SJSA1 (cell line): ENCODE results near the gene PTPRD. TPM values are rescaled to one million over a fixed set of nuclear protein-coding genes. Genes with fewer than 3 reads are reported as not detected.

Experiments
- DNase-seq, 2 experiments: peaks; one replicate each; pipeline ENCODE4 v3.0.0-alpha.2; 2015 to 2020; ENCODE audit warnings: low spot score in 2 of 2, low read depth in 1 of 2
- H3K27ac ChIP-seq: fragments of 250-450 bp; sonication (Bioruptor Pico); 2 replicates; pipeline ENCODE4 v1.5.1; 2020; ENCODE audit warnings: mild to moderate bottlenecking, moderate library complexity
- H3K27me3 ChIP-seq: fragments of 250-450 bp; sonication (Bioruptor Pico); replicated peaks from 2 replicates; pipeline ENCODE4 v1.5.1; 2020; ENCODE audit warnings: mild to moderate bottlenecking, moderate library complexity
- H3K36me3 ChIP-seq: fragments of 250-450 bp; sonication (Bioruptor Pico); 2 replicates; pipeline ENCODE4 v1.5.1; 2020; ENCODE audit warnings: mild to moderate bottlenecking
- H3K4me1 ChIP-seq: fragments of 250-450 bp; sonication (Bioruptor Pico); replicated peaks from 2 replicates; pipeline ENCODE4 v1.6.1; 2021; ENCODE audit warnings: mild to moderate bottlenecking
- H3K4me3 ChIP-seq: fragments of 250-450 bp; sonication (Bioruptor Pico); 2 replicates; pipeline ENCODE4 v1.5.1; 2020; ENCODE audit warnings: mild to moderate bottlenecking
- H3K9me3 ChIP-seq: fragments of 250-450 bp; sonication (Bioruptor Pico); replicated peaks from 2 replicates; pipeline ENCODE4 v1.5.1; 2020; ENCODE audit warnings: mild to moderate bottlenecking
- total RNA-seq: library from RNA; depleted of rRNA; stranded (reverse); fragments of >200 nt; shearing (Covaris generic); gene quantifications from 2 replicates; pipeline ENCODE4 v1.2.3, GENCODE V29; 2014

Gene PTPRD
- total RNA-seq, 1 experiment from 2014 or later: not detected

DNA sequence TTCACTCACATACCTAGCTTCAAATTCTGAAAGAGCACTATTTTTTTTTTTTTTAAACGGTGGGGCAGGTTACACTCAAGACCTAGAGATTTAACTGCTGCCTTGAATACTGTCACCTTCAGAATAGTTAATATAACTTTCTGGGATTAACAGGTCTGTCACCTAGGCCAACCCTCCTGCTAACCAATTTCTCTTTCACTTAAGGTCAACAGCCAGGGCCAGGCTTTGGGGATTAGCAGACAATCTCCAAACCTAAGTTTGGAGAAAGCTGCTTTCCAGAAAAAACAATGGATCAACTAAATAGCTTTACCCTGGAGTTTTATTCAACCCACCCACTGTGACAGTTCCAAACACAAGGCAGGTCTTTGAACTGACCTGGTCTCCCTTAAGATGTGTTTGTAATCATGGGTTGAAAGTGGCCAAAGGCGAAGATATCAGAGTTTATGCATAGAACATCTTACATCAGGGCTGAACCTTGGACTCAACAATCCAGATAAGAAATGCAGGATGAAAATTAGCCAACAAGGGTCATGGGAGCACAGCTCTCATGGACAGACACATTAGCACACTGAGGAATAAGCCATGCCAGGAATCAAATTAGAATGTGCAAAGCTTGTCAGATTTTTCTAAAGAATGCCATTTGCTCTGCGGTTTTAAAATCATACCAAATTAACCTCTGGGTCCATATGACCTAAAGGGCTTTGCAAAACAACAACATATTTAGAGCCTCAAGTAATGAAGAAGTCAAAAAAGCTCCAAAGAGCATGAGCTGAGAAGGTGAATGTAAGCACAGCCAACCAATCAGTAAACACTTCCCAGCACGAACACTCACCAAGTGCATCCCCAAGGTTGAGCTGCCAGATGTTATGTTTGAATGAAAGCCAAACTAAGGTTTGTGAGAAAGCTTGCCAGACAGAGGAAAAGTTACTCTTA, 2274.7 kb downstream of the PTPRD start:
- H3K9me3 ChIP-seq: no peaks in the 10 kb centered on the region
- H3K4me3 ChIP-seq: no peak overlapping the region
- no peak for DNase-seq
- H3K36me3 ChIP-seq: no peaks in the 10 kb centered on the region
- no peaks in the 10 kb centered on the region for H3K27me3 ChIP-seq
- H3K4me1 ChIP-seq: no peaks in the 10 kb centered on the region
- no peak overlapping the region for H3K27ac ChIP-seq

- Histone ChIP-seq H3K4me1 (no peaks in the 10 kb centered on the region), H3K27me3 (no peaks in the 10 kb centered on the region), H3K4me3 (no peak overlapping the region), H3K36me3 (no peaks in the 10 kb centered on the region), H3K9me3 (no peaks in the 10 kb centered on the region), H3K27ac (no peak overlapping the region)
- no peak for DNase-seq
Observed at GRCh38 chr9:8332871-8333270, 2279.9 kb downstream of the PTPRD start.

- no peak overlapping the region for H3K4me3 ChIP-seq
- H3K4me1 ChIP-seq: no peaks in the 10 kb centered on the region
- no peak overlapping the region for H3K27ac ChIP-seq
- no peaks in the 10 kb centered on the region for H3K27me3 ChIP-seq
- H3K36me3 ChIP-seq: no peaks in the 10 kb centered on the region
- no peaks in the 10 kb centered on the region for H3K9me3 ChIP-seq
- DNase-seq: no peak
Observed at GRCh38 chr9:8332331-8332650, 2280.5 kb downstream of the PTPRD start.

- DNase-seq: no peak
- Histone ChIP-seq H3K4me1 (no peaks in the 10 kb centered on the region), H3K36me3 (no peaks in the 10 kb centered on the region), H3K27ac (no peak overlapping the region), H3K4me3 (no peak overlapping the region), H3K27me3 (no peaks in the 10 kb centered on the region), H3K9me3 (no peaks in the 10 kb centered on the region)
Observed at GRCh38 chr9:8331507-8332330, 2281.1 kb downstream of the PTPRD start.

- Histone ChIP-seq H3K9me3 (no peaks in the 10 kb centered on the region), H3K27ac (no peak overlapping the region), H3K27me3 (no peaks in the 10 kb centered on the region), H3K4me3 (no peak overlapping the region), H3K36me3 (no peaks in the 10 kb centered on the region), H3K4me1 (no peaks in the 10 kb centered on the region)
- no peak for DNase-seq
Observed at GRCh38 chr9:8329561-8330283, 2283.1 kb downstream of the PTPRD start.

DNA sequence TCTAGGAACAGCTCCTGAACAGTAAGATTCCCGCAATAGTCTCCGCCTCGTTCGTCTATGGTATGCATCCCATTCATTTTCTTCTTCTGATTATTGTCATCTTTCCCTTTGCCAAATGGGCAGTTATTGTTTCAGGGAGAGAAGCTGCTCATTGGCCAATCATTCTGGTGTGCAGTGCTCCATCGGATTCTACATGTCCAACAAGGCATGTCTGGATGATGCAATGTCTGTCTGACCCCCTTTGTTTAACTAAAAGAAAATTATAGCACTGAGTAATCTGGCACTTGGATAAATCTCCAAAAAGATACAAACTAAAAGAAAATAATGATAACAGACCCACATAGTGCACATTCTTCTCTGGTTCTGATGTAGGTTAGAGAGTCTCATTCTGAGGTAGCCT, 2297.6 kb downstream of the PTPRD start:
- DNase-seq: no peak
- H3K27me3 ChIP-seq: no peaks in the 10 kb centered on the region
- no peak overlapping the region for H3K27ac ChIP-seq
- no peaks in the 10 kb centered on the region for H3K4me1 ChIP-seq
- no peak overlapping the region for H3K4me3 ChIP-seq
- H3K36me3 ChIP-seq: no peaks in the 10 kb centered on the region
- no peaks in the 10 kb centered on the region for H3K9me3 ChIP-seq

DNA sequence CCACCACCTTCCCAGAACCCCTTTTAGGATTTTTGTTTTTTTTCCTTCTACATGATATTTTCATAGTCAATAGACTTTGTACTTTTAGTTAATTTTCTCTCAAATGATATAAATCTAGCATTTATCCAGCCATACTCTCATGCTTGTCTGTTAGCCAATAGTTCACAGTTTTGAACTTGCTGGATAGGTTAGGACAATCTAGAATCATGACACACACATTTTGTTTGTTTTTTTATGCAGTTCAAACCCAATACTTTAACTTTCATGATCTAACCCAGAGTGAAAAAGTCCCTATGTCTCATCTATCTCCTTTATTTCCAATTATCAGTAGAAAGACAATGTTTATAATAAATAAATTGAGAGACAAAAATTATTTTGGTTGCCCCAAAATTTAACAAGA, 2303.5 kb downstream of the PTPRD start:
- H3K27ac ChIP-seq: no peak overlapping the region
- no peaks in the 10 kb centered on the region for H3K9me3 ChIP-seq
- no peak for DNase-seq
- H3K4me3 ChIP-seq: no peak overlapping the region
- no peaks in the 10 kb centered on the region for H3K36me3 ChIP-seq
- no peaks in the 10 kb centered on the region for H3K4me1 ChIP-seq
- no peaks in the 10 kb centered on the region for H3K27me3 ChIP-seq

DNA sequence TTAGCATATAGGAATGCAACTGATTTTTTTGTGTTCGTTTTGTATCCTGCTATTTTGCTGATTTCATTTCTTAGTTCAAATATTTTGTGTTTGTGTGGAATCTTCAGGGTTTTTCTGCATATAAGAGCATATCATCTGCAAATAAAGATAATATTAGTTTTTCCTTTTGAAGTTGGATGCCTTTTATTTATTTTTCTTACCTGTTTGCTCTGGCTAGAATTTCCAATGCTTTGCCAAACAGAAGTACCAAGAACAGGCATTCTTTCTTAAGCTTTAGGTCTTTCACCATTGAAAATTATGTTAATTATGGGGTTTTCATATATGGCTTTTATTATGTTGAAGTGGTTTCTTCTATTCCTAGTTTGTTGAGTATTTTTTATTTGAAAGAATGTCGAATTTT, 2308.1 kb downstream of the PTPRD start:
- DNase-seq: no peak
- Histone ChIP-seq H3K36me3 (no peaks in the 10 kb centered on the region), H3K4me3 (no peak overlapping the region), H3K27me3 (no peaks in the 10 kb centered on the region), H3K9me3 (no peaks in the 10 kb centered on the region), H3K27ac (no peak overlapping the region), H3K4me1 (no peaks in the 10 kb centered on the region)

DNA sequence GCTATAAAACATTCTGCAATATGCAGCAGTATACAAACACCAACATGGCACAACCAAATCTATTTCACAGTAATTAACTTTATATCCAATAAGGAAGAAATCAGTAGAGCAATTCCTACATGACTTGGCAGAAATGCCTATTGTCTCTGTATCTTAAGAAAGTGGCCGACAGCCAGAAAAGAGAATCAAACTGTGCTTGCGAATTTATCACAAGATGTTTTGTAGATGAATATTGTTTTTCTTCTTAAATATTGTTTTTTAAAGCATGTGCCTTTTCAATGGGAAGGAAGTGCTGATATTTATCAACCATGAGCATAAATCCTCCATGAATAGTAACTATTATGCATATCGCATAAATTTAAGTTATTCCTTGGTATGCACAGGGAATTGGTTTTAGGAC, 2311.5 kb downstream of the PTPRD start:
- Histone ChIP-seq H3K4me3 (no peak overlapping the region), H3K9me3 (no peaks in the 10 kb centered on the region), H3K4me1 (no peaks in the 10 kb centered on the region), H3K27ac (no peak overlapping the region), H3K36me3 (no peaks in the 10 kb centered on the region), H3K27me3 (no peaks in the 10 kb centered on the region)
- DNase-seq: no peak

- no peak for DNase-seq
- Histone ChIP-seq H3K4me1 (no peaks in the 10 kb centered on the region), H3K36me3 (no peaks in the 10 kb centered on the region), H3K27ac (no peak overlapping the region), H3K27me3 (no peaks in the 10 kb centered on the region), H3K9me3 (no peaks in the 10 kb centered on the region), H3K4me3 (no peak overlapping the region)
Observed at GRCh38 chr9:8297047-8297446, 2315.8 kb downstream of the PTPRD start.

- DNase-seq: no peak
- H3K27ac ChIP-seq: no peak overlapping the region
- no peaks in the 10 kb centered on the region for H3K36me3 ChIP-seq
- no peaks in the 10 kb centered on the region for H3K27me3 ChIP-seq
- no peaks in the 10 kb centered on the region for H3K9me3 ChIP-seq
- H3K4me3 ChIP-seq: no peak overlapping the region
- H3K4me1 ChIP-seq: no peaks in the 10 kb centered on the region
Observed at GRCh38 chr9:8292657-8293056, 2320.1 kb downstream of the PTPRD start.

DNA sequence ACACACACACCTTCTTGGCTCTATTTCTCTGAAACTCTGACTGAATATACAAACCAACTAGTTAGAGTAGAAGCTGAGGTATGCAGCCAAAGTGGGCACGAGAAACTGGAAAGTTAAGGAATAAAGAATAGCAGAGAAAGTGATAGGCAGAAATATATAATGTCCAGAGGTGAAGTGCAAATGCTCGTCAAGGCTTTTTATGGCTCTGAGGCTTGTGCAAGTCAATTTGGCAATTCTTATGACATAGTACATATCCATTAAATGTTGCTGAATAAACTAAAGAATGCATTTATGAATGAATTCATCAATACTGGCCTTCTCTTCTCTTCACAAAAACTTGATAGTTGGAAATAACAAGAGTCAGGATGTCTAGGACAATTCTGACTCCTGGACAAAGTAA, 2323.1 kb downstream of the PTPRD start:
- H3K9me3 ChIP-seq: no peaks in the 10 kb centered on the region

GRCh38 chr9:8287970-8288369, 2324.8 kb downstream of the PTPRD start:
- no peaks in the 10 kb centered on the region for H3K4me1 ChIP-seq
- DNase-seq: no peak

More for the DNA sequence above, 2323.1 kb downstream of the PTPRD start:
- H3K36me3 ChIP-seq: no peaks in the 10 kb centered on the region
- H3K4me3 ChIP-seq: no peak overlapping the region
- H3K27ac ChIP-seq: no peak overlapping the region
- no peak for DNase-seq
- no peaks in the 10 kb centered on the region for H3K4me1 ChIP-seq
- no peaks in the 10 kb centered on the region for H3K27me3 ChIP-seq

GRCh38 chr9:8287501-8287900, 2325.3 kb downstream of the PTPRD start:
- no peaks in the 10 kb centered on the region for H3K36me3 ChIP-seq
- no peaks in the 10 kb centered on the region for H3K9me3 ChIP-seq
- H3K4me1 ChIP-seq: no peaks in the 10 kb centered on the region
- no peak overlapping the region for H3K4me3 ChIP-seq
- H3K27ac ChIP-seq: no peak overlapping the region
- H3K27me3 ChIP-seq: no peaks in the 10 kb centered on the region
- no peak for DNase-seq

More at GRCh38 chr9:8287970-8288369, 2324.8 kb downstream of the PTPRD start:
- Histone ChIP-seq H3K9me3 (no peaks in the 10 kb centered on the region), H3K27me3 (no peaks in the 10 kb centered on the region), H3K4me3 (no peak overlapping the region), H3K36me3 (no peaks in the 10 kb centered on the region), H3K27ac (no peak overlapping the region)
